ENCODE results near the gene AUTS2. TPM values are rescaled to one million over a fixed set of nuclear protein-coding genes. Genes with fewer than 3 reads are reported as not detected.

The AUTS2 gene
- total RNA-seq, 1 experiment from 2014 or later, result not detected

GRCh38 chr7:70787286-70787685, 1189.0 kb downstream of the AUTS2 start:
- Mint-ChIP-seq H3K27ac (ENCODE audit: unreplicated experiment) (no peak overlapping the region), H3K36me3 (ENCODE audit: insufficient read depth, unreplicated experiment) (no peaks in the 10 kb centered on the region), H3K4me3 (ENCODE audit: low read depth, unreplicated experiment) (no peak overlapping the region), H3K9me3 (ENCODE audit: low read depth, unreplicated experiment) (peaks cover 8% of the 10 kb centered on the region), H3K27me3 (ENCODE audit: unreplicated experiment) (no peaks in the 10 kb centered on the region), H3K4me1 (ENCODE audit: low read depth, unreplicated experiment) (no peaks in the 10 kb centered on the region)
- intact Hi-C loops (cut with micrococcal nuclease; ENCODE audit: unreplicated experiment), result no loop called here
- no TSS peak for BruUV-seq (replicated peaks)
- CTCF ChIA-PET, result no interaction called here
- TF ChIP-seq CTCF (IDR thresholded peaks at IDR 0.05; ENCODE audit: unreplicated experiment), result no peak
- DNase-seq, result no peak

- Mint-ChIP-seq H3K27ac (ENCODE audit: unreplicated experiment) (no peak overlapping the region), H3K9me3 (ENCODE audit: low read depth, unreplicated experiment) (peaks cover 8% of the 10 kb centered on the region), H3K36me3 (ENCODE audit: insufficient read depth, unreplicated experiment) (no peaks in the 10 kb centered on the region), H3K27me3 (ENCODE audit: unreplicated experiment) (no peaks in the 10 kb centered on the region), H3K4me1 (ENCODE audit: low read depth, unreplicated experiment) (no peaks in the 10 kb centered on the region), H3K4me3 (ENCODE audit: low read depth, unreplicated experiment) (no peak overlapping the region)
- intact Hi-C loops (cut with micrococcal nuclease; ENCODE audit: unreplicated experiment), result no loop called here
- no peak for TF ChIP-seq CTCF (IDR thresholded peaks at IDR 0.05; ENCODE audit: unreplicated experiment)
- no peak for DNase-seq
- CTCF ChIA-PET, result no interaction called here
- BruUV-seq (replicated peaks), result no TSS peak
Observed at GRCh38 chr7:70787771-70788170, 1189.5 kb downstream of the AUTS2 start.

- no peak for DNase-seq
- intact Hi-C loops (cut with micrococcal nuclease; ENCODE audit: unreplicated experiment), result no loop called here
- no peaks in the 10 kb centered on the region for H3K36me3 Mint-ChIP-seq (ENCODE audit: insufficient read depth, unreplicated experiment)
- TF ChIP-seq CTCF (IDR thresholded peaks at IDR 0.05; ENCODE audit: unreplicated experiment), result no peak
- no peak overlapping the region for H3K4me3 Mint-ChIP-seq (ENCODE audit: low read depth, unreplicated experiment)
- H3K4me1 Mint-ChIP-seq (ENCODE audit: low read depth, unreplicated experiment), result no peaks in the 10 kb centered on the region
- H3K27me3 Mint-ChIP-seq (ENCODE audit: unreplicated experiment), result no peaks in the 10 kb centered on the region
- peaks cover 8% of the 10 kb centered on the region for H3K9me3 Mint-ChIP-seq (ENCODE audit: low read depth, unreplicated experiment)
- CTCF ChIA-PET, result no interaction called here
- no TSS peak for BruUV-seq (replicated peaks)
- H3K27ac Mint-ChIP-seq (ENCODE audit: unreplicated experiment), result no peak overlapping the region
Observed at GRCh38 chr7:70788276-70788675, 1190.0 kb downstream of the AUTS2 start.

GRCh38 chr7:70789481-70790214, 1191.4 kb downstream of the AUTS2 start:
- H3K27me3 Mint-ChIP-seq (ENCODE audit: unreplicated experiment), result no peaks in the 10 kb centered on the region
- no peak for DNase-seq
- CTCF ChIA-PET, result no interaction called here
- no peaks in the 10 kb centered on the region for H3K36me3 Mint-ChIP-seq (ENCODE audit: insufficient read depth, unreplicated experiment)
- no peaks in the 10 kb centered on the region for H3K4me1 Mint-ChIP-seq (ENCODE audit: low read depth, unreplicated experiment)
- H3K27ac Mint-ChIP-seq (ENCODE audit: unreplicated experiment), result no peak overlapping the region
- intact Hi-C loops (cut with micrococcal nuclease; ENCODE audit: unreplicated experiment), result no loop called here
- no peak overlapping the region for H3K4me3 Mint-ChIP-seq (ENCODE audit: low read depth, unreplicated experiment)
- no peak for TF ChIP-seq CTCF (IDR thresholded peaks at IDR 0.05; ENCODE audit: unreplicated experiment)
- H3K9me3 Mint-ChIP-seq (ENCODE audit: low read depth, unreplicated experiment), result peaks cover 12% of the 10 kb centered on the region
- no TSS peak for BruUV-seq (replicated peaks)
